CD14-positive monocyte (primary cell): ENCODE data around the gene KIF1A. TPM values are rescaled to one million over a fixed set of nuclear protein-coding genes. Genes with fewer than 3 reads are reported as not detected.

Source experiments
- DNase-seq, 3 donors: peaks; one replicate each; pipeline ENCODE4 v3.0.0-alpha.2; 2011 to 2022
- H2AFZ ChIP-seq: 2 replicates; pipeline ENCODE4 v1.6.0; 2012; ENCODE audit warnings: mild to moderate bottlenecking, low read depth, low read length, inconsistent platforms; ENCODE audit not compliant: insufficient read depth, poor library complexity, severe bottlenecking
- H3K27ac ChIP-seq, 2 donors: 1 replicate in 1 of 2; 2 replicates in 1 of 2; pipeline ENCODE4 v1.5.1; 2012 to 2013; ENCODE audit warnings: low read length in 2 of 2, control low read depth in 1 of 2, inconsistent platforms in 1 of 2, low read depth in 1 of 2, mild to moderate bottlenecking in 1 of 2
- H3K27me3 ChIP-seq, 2 donors: one replicate each; pipeline versions ENCODE4 v1.6.0 to v1.6.1; 2011 to 2013; ENCODE audit warnings: low read length in 2 of 2; ENCODE audit not compliant: control insufficient read depth in 2 of 2, insufficient read depth in 2 of 2
- H3K36me3 ChIP-seq, 2 donors: replicated peaks in 1 of 2; 1 replicate in 1 of 2; 2 replicates in 1 of 2; pipeline versions ENCODE4 v1.5.1 to v1.6.1; 2012 to 2013; ENCODE audit warnings: low read length in 2 of 2, control low read depth in 1 of 2, inconsistent platforms in 1 of 2, mild to moderate bottlenecking in 1 of 2; ENCODE audit not compliant: insufficient read depth in 2 of 2, control insufficient read depth in 1 of 2
- H3K4me1 ChIP-seq, 2 donors: 1 replicate in 1 of 2; 2 replicates in 1 of 2; pipeline versions ENCODE4 v1.5.1 to v1.6.1; 2012 to 2013; ENCODE audit warnings: low read length in 2 of 2, control low read depth in 1 of 2, inconsistent platforms in 1 of 2, mild to moderate bottlenecking in 1 of 2, moderate library complexity in 1 of 2; ENCODE audit not compliant: insufficient read depth in 2 of 2, control insufficient read depth in 1 of 2
- H3K4me2 ChIP-seq: replicated peaks from 2 replicates; pipeline ENCODE3; 2012; ENCODE audit warnings: low read length, moderate library complexity, mild to moderate bottlenecking; ENCODE audit not compliant: poor library complexity, severe bottlenecking; ENCODE audit errors: extremely low read depth
- H3K4me3 ChIP-seq, 3 experiments: fragments of 200-600 bp in 1 of 3; sonication (generic) in 1 of 3; replicated peaks in 1 of 3; 1 replicate in 2 of 3; 2 replicates in 1 of 3; pipeline ENCODE4 v1.5.1; 2011 to 2013; ENCODE audit warnings: low read length in 3 of 3, mild to moderate bottlenecking in 3 of 3, control low read depth in 2 of 3, low read depth in 2 of 3, inconsistent platforms in 1 of 3, moderate library complexity in 1 of 3
- H3K79me2 ChIP-seq: 2 replicates; pipeline ENCODE4 v1.6.0; 2012; ENCODE audit warnings: mild to moderate bottlenecking, control low read depth, inconsistent platforms, low read length, moderate library complexity; ENCODE audit not compliant: insufficient read depth
- H3K9ac ChIP-seq: 2 replicates; pipeline ENCODE4 v1.6.0; 2017; ENCODE audit warnings: low read length, mild to moderate bottlenecking; ENCODE audit not compliant: insufficient read depth, poor library complexity, severe bottlenecking
- H3K9me3 ChIP-seq, 2 donors: replicated peaks in 1 of 2; 1 replicate in 1 of 2; 2 replicates in 1 of 2; pipeline versions ENCODE4 v1.5.1 to v1.6.1; 2012 to 2013; ENCODE audit warnings: low read length in 2 of 2, control low read depth in 1 of 2; ENCODE audit not compliant: control insufficient read depth in 1 of 2, insufficient read depth in 1 of 2
- H4K20me1 ChIP-seq: 2 replicates; pipeline ENCODE4 v1.6.0; 2012; ENCODE audit warnings: mild to moderate bottlenecking, low read length, control low read depth, moderate library complexity; ENCODE audit not compliant: insufficient read depth
- H3K27ac Mint-ChIP-seq, 7 donors: one replicate each; pipeline ENCODE4 v1.8.0; 2020; ENCODE audit warnings: mild to moderate bottlenecking in 7 of 7, mixed read lengths in 7 of 7, moderate library complexity in 6 of 7, inconsistent platforms in 2 of 7
- H3K27me3 Mint-ChIP-seq, 3 donors: one replicate each; pipeline ENCODE4 v1.8.0; 2021 to 2022; ENCODE audit warnings: low read depth in 3 of 3, mild to moderate bottlenecking in 3 of 3, mixed read lengths in 3 of 3, moderate library complexity in 3 of 3, inconsistent platforms in 1 of 3
- H3K36me3 Mint-ChIP-seq, 2 donors: one replicate each; pipeline ENCODE4 v1.8.0; 2020; ENCODE audit warnings: mixed read lengths in 2 of 2, inconsistent platforms in 1 of 2, mild to moderate bottlenecking in 1 of 2
- H3K4me1 Mint-ChIP-seq: one replicate; pipeline ENCODE4 v1.8.0; 2020; ENCODE audit warnings: mild to moderate bottlenecking, mixed read lengths
- H3K4me3 Mint-ChIP-seq, 2 donors: one replicate each; pipeline ENCODE4 v1.8.0; 2020; ENCODE audit warnings: mild to moderate bottlenecking in 2 of 2, mixed read lengths in 2 of 2, moderate library complexity in 1 of 2
- H3K9me3 Mint-ChIP-seq, 7 donors: one replicate each; pipeline ENCODE4 v1.8.0; 2020 to 2022; ENCODE audit warnings: mixed read lengths in 7 of 7, mild to moderate bottlenecking in 6 of 7, moderate library complexity in 6 of 7, inconsistent platforms in 2 of 7
- WGBS: methylation state at CpG from one replicate; pipeline ENCODE4 v1.1.5; 2013; ENCODE audit warnings: missing lambda C conversion rate; ENCODE audit not compliant: insufficient coverage; 5-methylcytosine and 5-hydroxymethylcytosine counted together
- intact Hi-C, 2 donors: fragments of 100-400 bp; cut with micrococcal nuclease; formaldehyde crosslinking; loops; one replicate each; pipeline versions ENCODE4 v1.15.0 to v1.15.1; 2023
- polyA plus RNA-seq, 3 donors: library from polyadenylated mRNA; depleted of rRNA in 1 of 3; unstranded in 2 of 3; stranded (reverse) in 1 of 3; fragments of 300-500 nt in 2 of 3; fragments of >200 nt in 1 of 3; fragmentation: Illumina TruSeq in 2 of 3; gene quantifications; 1 replicate in 2 of 3; 2 replicates in 1 of 3; pipeline ENCODE4 v1.2.3, GENCODE V29; 2012 to 2021
- TF ChIP-seq, protein P1 (sequence below): fragments of 200-600 bp; IDR thresholded peaks from one replicate; pipeline ENCODE4 v1.8.0; 2022; ENCODE audit warnings: antibody characterized with exemption, mild to moderate bottlenecking

KIF1A gene
- polyA plus RNA-seq, 3 donors: not detected

DNA sequence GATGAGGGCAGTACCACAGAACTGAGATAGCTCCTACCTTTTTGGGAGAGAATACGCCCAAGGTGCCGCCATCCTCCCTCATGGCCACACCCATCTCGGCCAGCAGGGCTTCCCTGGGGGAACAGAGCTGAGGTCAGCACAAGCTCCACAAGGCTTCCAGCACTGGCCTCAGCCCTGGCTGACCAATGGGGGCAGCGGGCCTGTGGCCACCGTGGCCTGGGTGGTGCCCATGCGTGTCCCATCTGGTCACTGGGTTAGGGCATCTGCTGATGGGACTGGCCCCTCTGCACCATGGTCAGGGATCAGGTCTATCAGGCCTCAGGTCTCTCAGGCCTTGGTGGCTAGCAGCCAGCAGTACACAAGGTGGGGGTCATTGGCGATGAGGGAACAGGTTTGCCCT, 50.9 kb downstream of the KIF1A start:
- Histone ChIP-seq H3K4me2 (no peak overlapping the region), H3K9me3 (no peaks in the 10 kb centered on the region), H3K4me3 (no peak overlapping the region), H3K79me2 (no peaks in the 10 kb centered on the region), H4K20me1 (no peaks in the 10 kb centered on the region), H2AFZ (no peak overlapping the region), H3K9ac (no peak overlapping the region), H3K27ac (no peak overlapping the region), H3K27me3 (no peaks in the 10 kb centered on the region), H3K4me1 (no peaks in the 10 kb centered on the region), H3K36me3 (no peaks in the 10 kb centered on the region)
- no peaks in the 10 kb centered on the region for H3K4me1 Mint-ChIP-seq
- no peak for DNase-seq
- intact Hi-C loops: no loop called here
- no peaks in the 10 kb centered on the region for H3K36me3 Mint-ChIP-seq
- no peaks in the 10 kb centered on the region for H3K9me3 Mint-ChIP-seq
- WGBS: 96% methylated on average over 7 of the region's 7 CpGs
- H3K27me3 Mint-ChIP-seq: peaks cover 0 to 4% (median under 1%) of the 10 kb centered on the region in 3 donors
- TF ChIP-seq, protein P1, sequence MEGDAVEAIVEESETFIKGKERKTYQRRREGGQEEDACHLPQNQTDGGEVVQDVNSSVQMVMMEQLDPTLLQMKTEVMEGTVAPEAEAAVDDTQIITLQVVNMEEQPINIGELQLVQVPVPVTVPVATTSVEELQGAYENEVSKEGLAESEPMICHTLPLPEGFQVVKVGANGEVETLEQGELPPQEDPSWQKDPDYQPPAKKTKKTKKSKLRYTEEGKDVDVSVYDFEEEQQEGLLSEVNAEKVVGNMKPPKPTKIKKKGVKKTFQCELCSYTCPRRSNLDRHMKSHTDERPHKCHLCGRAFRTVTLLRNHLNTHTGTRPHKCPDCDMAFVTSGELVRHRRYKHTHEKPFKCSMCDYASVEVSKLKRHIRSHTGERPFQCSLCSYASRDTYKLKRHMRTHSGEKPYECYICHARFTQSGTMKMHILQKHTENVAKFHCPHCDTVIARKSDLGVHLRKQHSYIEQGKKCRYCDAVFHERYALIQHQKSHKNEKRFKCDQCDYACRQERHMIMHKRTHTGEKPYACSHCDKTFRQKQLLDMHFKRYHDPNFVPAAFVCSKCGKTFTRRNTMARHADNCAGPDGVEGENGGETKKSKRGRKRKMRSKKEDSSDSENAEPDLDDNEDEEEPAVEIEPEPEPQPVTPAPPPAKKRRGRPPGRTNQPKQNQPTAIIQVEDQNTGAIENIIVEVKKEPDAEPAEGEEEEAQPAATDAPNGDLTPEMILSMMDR: no peak
- H3K4me3 Mint-ChIP-seq: no peak overlapping the region
- no peak overlapping the region for H3K27ac Mint-ChIP-seq

GRCh38 chr2:240768216-240768615, 51.8 kb downstream of the KIF1A start:
- Histone ChIP-seq H3K27me3 (no peaks in the 10 kb centered on the region), H3K79me2 (no peaks in the 10 kb centered on the region), H3K4me1 (no peaks in the 10 kb centered on the region), H3K4me3 (no peak overlapping the region), H2AFZ (no peak overlapping the region), H3K36me3 (no peaks in the 10 kb centered on the region), H3K27ac (no peak overlapping the region), H3K9me3 (no peaks in the 10 kb centered on the region), H3K9ac (no peak overlapping the region), H4K20me1 (no peaks in the 10 kb centered on the region), H3K4me2 (no peak overlapping the region)
- 100% methylated on average over 1 of the region's 7 CpGs for WGBS
- Mint-ChIP-seq H3K4me3 (no peak overlapping the region), H3K27ac (no peak overlapping the region), H3K9me3 (no peaks in the 10 kb centered on the region), H3K27me3 (peaks cover 0 to 4% (median 2%) of the 10 kb centered on the region in 3 donors), H3K4me1 (no peaks in the 10 kb centered on the region), H3K36me3 (no peaks in the 10 kb centered on the region)
- DNase-seq: no peak
- TF ChIP-seq, protein P1: no peak
- intact Hi-C loops: no loop called here
